GM12878 (cell line): ENCODE measurements around the gene PCLAF. TPM values are rescaled to one million over a fixed set of nuclear protein-coding genes. Genes with fewer than 3 reads are reported as not detected.

Experiments
- ATAC-seq: fragments of 200-7000 bp; cut with Tn5 transposase; 3 replicates; pipeline ENCODE4 v1.9.1; 2020; ENCODE audit warnings: mild to moderate bottlenecking, moderate library complexity
- BruUV-seq: library from RNA; stranded (reverse); fragments of 400-500 nt; replicated peaks from 2 replicates; lab custom pipeline; 2021; lab: Mats Ljungman, UMichigan
- CTCF ChIA-PET: fragments of 300-600 bp; sonication (Branson Sonifier 250); formaldehyde crosslinking; extraction: SDS; loops from one replicate; lab custom pipeline; 2021; ENCODE audit warnings: inconsistent platforms; lab: Yijun Ruan, JAX
- POLR2A ChIA-PET: fragments of 350-600 bp; formaldehyde crosslinking; extraction: SDS; loops from one replicate; lab custom pipeline; 2021; ENCODE audit warnings: inconsistent platforms; lab: Charles Lee
- RAD21 ChIA-PET: fragments of 300-600 bp; sonication (Branson Sonifier 250); formaldehyde crosslinking; loops from one replicate; lab custom pipeline; 2023; ENCODE audit warnings: antibody characterized with exemption; ENCODE audit not compliant: unreplicated experiment; lab: Charles Lee
- SMC1A ChIA-PET: fragments of 300-600 bp; sonication (Branson Sonifier 250); formaldehyde crosslinking; loops from one replicate; lab custom pipeline; 2023; ENCODE audit not compliant: unreplicated experiment, uncharacterized antibody; lab: Charles Lee
- DNase-seq: peaks from one replicate; pipeline ENCODE4 v3.0.0-alpha.2; 2011; ENCODE audit warnings: low read depth, low spot score
- FAIRE-seq: peaks from 3 replicates; lab custom pipeline; 2011; peaks lifted over from hg19 to GRCh38; lab: Jason Lieb, UNC
- H2AFZ ChIP-seq: 2 replicates; pipeline ENCODE4 v1.6.0; 2011; ENCODE audit warnings: low read depth, low read length, control low read depth; ENCODE audit not compliant: control insufficient read depth
- H3K27ac ChIP-seq: 2 replicates; pipeline ENCODE4 v1.5.1; 2011; ENCODE audit warnings: control low read depth; ENCODE audit not compliant: control insufficient read depth, insufficient read depth
- H3K27me3 ChIP-seq, 2 experiments: replicated peaks in 1 of 2; 2 replicates each; pipeline versions ENCODE4 v1.6.0 to v1.6.1; 2011; ENCODE audit warnings: low read length in 1 of 2; ENCODE audit not compliant: control insufficient read depth in 2 of 2, insufficient read depth in 2 of 2
- H3K36me3 ChIP-seq, 2 experiments: 2 replicates each; pipeline ENCODE4 v1.5.1; 2011; ENCODE audit warnings: low read length in 1 of 2; ENCODE audit not compliant: control insufficient read depth in 2 of 2, insufficient read depth in 2 of 2
- H3K4me1 ChIP-seq: 2 replicates; pipeline ENCODE4 v1.6.1; 2011; ENCODE audit warnings: mild to moderate bottlenecking, low read length, moderate library complexity, mixed read lengths; ENCODE audit not compliant: control insufficient read depth, insufficient read depth
- H3K4me2 ChIP-seq: 2 replicates; pipeline ENCODE4 v1.6.0; 2011; ENCODE audit warnings: control low read depth; ENCODE audit not compliant: control insufficient read depth, insufficient read depth
- H3K4me3 ChIP-seq: fragments of 200-600 bp; sonication (generic); 2 replicates; pipeline ENCODE4 v1.5.1; 2016
- H3K79me2 ChIP-seq: 2 replicates; pipeline ENCODE4 v1.6.0; 2011; ENCODE audit warnings: low read length; ENCODE audit not compliant: control insufficient read depth, insufficient read depth
- H3K9ac ChIP-seq: 2 replicates; pipeline ENCODE4 v1.8.0; 2011; ENCODE audit warnings: low read length, control low read depth, mixed read lengths; ENCODE audit not compliant: control insufficient read depth, insufficient read depth
- H3K9me3 ChIP-seq: replicated peaks from 3 replicates; pipeline ENCODE4 v1.5.1; 2011; ENCODE audit warnings: mild to moderate bottlenecking, low read length; ENCODE audit not compliant: control insufficient read depth, insufficient read depth
- H4K20me1 ChIP-seq: 2 replicates; pipeline ENCODE4 v1.6.0; 2011; ENCODE audit not compliant: control insufficient read depth, insufficient read depth
- LARP7 ChIP-seq: fragments of 450-650 bp; IDR thresholded peaks from 2 replicates; pipeline ENCODE4 v1.6.1; 2017; ENCODE audit warnings: mild to moderate bottlenecking
- MLLT1 ChIP-seq: fragments of 450-650 bp; IDR thresholded peaks from 2 replicates; pipeline ENCODE4 v1.6.1; 2016; ENCODE audit warnings: mild to moderate bottlenecking
- PML ChIP-seq: IDR thresholded peaks from 2 replicates; pipeline ENCODE4 v1.6.1; 2012; ENCODE audit warnings: low read length, inconsistent platforms
- RELA ChIP-seq: fragments of 450-650 bp; IDR thresholded peaks from 2 replicates; pipeline ENCODE4 v1.8.0; 2014; ENCODE audit warnings: borderline replicate concordance; ENCODE audit not compliant: partially characterized antibody
- SMAD5 ChIP-seq: IDR thresholded peaks from 2 replicates; pipeline ENCODE4 v1.6.1; 2016; ENCODE audit warnings: antibody characterized with exemption, low read depth
- SP1 ChIP-seq: IDR thresholded peaks from one replicate; pipeline ENCODE4 v1.6.1; 2011; ENCODE audit warnings: low read depth, low read length
- TCF3 ChIP-seq: IDR thresholded peaks from 2 replicates; pipeline ENCODE4 v1.6.1; 2012; ENCODE audit warnings: low read depth, mild to moderate bottlenecking, low read length, borderline replicate concordance; ENCODE audit not compliant: insufficient read depth
- ZBTB4 ChIP-seq: fragments of 450-650 bp; formaldehyde crosslinking; IDR thresholded peaks from 2 replicates; pipeline ENCODE4 v1.4.0; 2022; ENCODE audit warnings: mild to moderate bottlenecking, moderate library complexity
- ZNF622 ChIP-seq: fragments of 450-650 bp; IDR thresholded peaks from 2 replicates; pipeline ENCODE4 v1.6.1; 2017; ENCODE audit warnings: mild to moderate bottlenecking, inconsistent platforms
- ZSCAN29 ChIP-seq: fragments of 450-650 bp; IDR thresholded peaks from 2 replicates; pipeline ENCODE4 v1.6.1; 2017; ENCODE audit warnings: mild to moderate bottlenecking, moderate library complexity
- whole genome bisulfite sequencing: methylation state at CpG from one replicate; pipeline ENCODE4 v1.1.6; 2016; ENCODE audit warnings: low lambda C conversion rate; ENCODE audit not compliant: insufficient replicate concordance, insufficient coverage; ENCODE audit errors: missing lambda C conversion rate; 5-methylcytosine and 5-hydroxymethylcytosine counted together
- in situ Hi-C: fragments of 300-500 bp; cut with MboI; formaldehyde crosslinking; loops from 9 replicates; pipeline ENCODE4 v1.14.3; 2018; ENCODE audit warnings: mixed read lengths
- intact Hi-C: fragments of 100-400 bp; cut with micrococcal nuclease; formaldehyde crosslinking; loops from one replicate; pipeline ENCODE4 v1.14.2; 2022; ENCODE audit not compliant: unreplicated experiment
- polyA plus RNA-seq, 11 experiments: library from polyadenylated mRNA; depleted of rRNA in 4 of 11; unstranded in 6 of 11; stranded (reverse) in 5 of 11; fragments of >200 nt; fragmentation: Nextera tagmentation in 4 of 11; fragmentation: Illumina TruSeq in 1 of 11; extraction: Ambion mirVana in 4 of 11; extraction: Trizol in 1 of 11; gene quantifications; 1 replicate in 1 of 11; 2 replicates in 10 of 11; pipeline versions ENCODE4 v1.2.1 to v1.2.3, GENCODE V29; 2011 to 2016; ENCODE audit warnings: inconsistent platforms in 2 of 11, missing spikeins in 2 of 11, low read depth in 1 of 11
- total RNA-seq, 4 experiments: library from RNA; depleted of rRNA in 3 of 4; stranded (reverse); fragments of >200 nt in 3 of 4; fragmentation: Illumina TruSeq in 1 of 4; extraction: Trizol in 1 of 4; gene quantifications; 2 replicates each; pipeline versions ENCODE4 v1.2.1 to v1.2.3, GENCODE V29; 2013 to 2021

PCLAF gene
- total and polyA plus RNA-seq, 10 of the 15 experiments (the other 5 are each of a cell fraction or from before 2014, with no cell fraction given) = 79.0 to 627 (median 343) TPM

GRCh38 chr15:64351265-64351664, 30.0 kb downstream of the PCLAF start:
- POLR2A ChIA-PET = interaction anchor here (0.6 to 1.0 kb wide), 3 partner anchors 13 to 43 kb away, joined by 3 read pairs; partner anchors contain the start of gene TRIP4
- no peak for ATAC-seq
- DNase-seq = no peak
- BruUV-seq = no TSS peak
- Histone ChIP-seq H3K9ac (no peak overlapping the region), H3K4me3 (no peak overlapping the region), H3K9me3 (no peaks in the 10 kb centered on the region), H3K36me3 (no peaks in the 10 kb centered on the region), H2AFZ (no peak overlapping the region), H3K4me1 (peaks cover 3% of the 10 kb centered on the region; the same call in 1 of the 2 replicates), H3K4me2 (no peak overlapping the region), H3K27ac (no peak overlapping the region), H3K27me3 (no peaks in the 10 kb centered on the region), H3K79me2 (peaks cover 42% of the 10 kb centered on the region), H4K20me1 (no peaks in the 10 kb centered on the region; the same call in 1 of the 2 replicates)
- WGBS = 93% methylated on average over 7 of the region's 7 CpGs
- FAIRE-seq = no peak
- in situ Hi-C loops = no loop called here
- CTCF ChIA-PET = interaction anchor here (0.7 to 1.2 kb wide), 2 partner anchors 10 to 13 kb away, joined by 3 to 4 read pairs; no protein-coding TSS in a partner anchor
- SMC1A ChIA-PET = interaction anchor here (1.0 to 2.1 kb wide), 4 partner anchors 10 to 376 kb away, joined by 3 to 8 read pairs (median 4); no protein-coding TSS in a partner anchor
- intact Hi-C loops = no loop called here
- TF ChIP-seq LARP7 = no peak
- TF ChIP-seq SMAD5 = no peak
- no peak for TF ChIP-seq PML
- TF ChIP-seq MLLT1 = no peak
- TF ChIP-seq ZSCAN29 = no peak
- TF ChIP-seq SP1 = no peak
- no peak for TF ChIP-seq ZNF622
- no peak for TF ChIP-seq ZBTB4 (CRISPR knock-in tag)
- TF ChIP-seq RELA = no peak
- no peak for TF ChIP-seq TCF3
- RAD21 ChIA-PET = interaction anchor here (1.5 kb wide), 1 partner anchor 36 kb away, joined by 4 read pairs; the partner anchor contains the start of gene TRIP4
